ENCODE data around the gene TNFRSF9. TPM values are rescaled to one million over a fixed set of nuclear protein-coding genes. Genes with fewer than 3 reads are reported as not detected.

Gene TNFRSF9
- total RNA-seq, 1 experiment from 2014 or later = 0.23 TPM

- POLR2A ChIA-PET = interaction anchor here (0.6 kb wide), 1 partner anchor 17 kb away, joined by 3 read pairs; no protein-coding TSS in a partner anchor
- ATAC-seq = no peak
- no peaks in the 10 kb centered on the region for H3K27me3 ChIP-seq (ENCODE audit: control insufficient read depth, insufficient read depth, low read length)
- 0 out of 2 replicates have a peak overlapping the region, but pooled peaks have one; percentile 15 for H3K27ac ChIP-seq (ENCODE audit: low read length)
- no peak for TF ChIP-seq REST (IDR thresholded peaks at IDR 0.05; ENCODE audit: insufficient read depth in 1 of 2, low read depth in 2 of 2, low read length in 1 of 2)
- no peak for TF ChIP-seq SIN3A (IDR thresholded peaks at IDR 0.05; ENCODE audit: borderline replicate concordance, insufficient read depth, low read depth, low read length)
- BruUV-seq (replicated peaks) = no TSS peak
- no peak for DNase-seq (ENCODE audit: low read depth, low spot score)
- peaks cover 13% of the 10 kb centered on the region for H3K36me3 ChIP-seq (ENCODE audit: control insufficient read depth, insufficient read depth, low read length)
- H3K9me3 ChIP-seq (ENCODE audit: control insufficient read depth, insufficient read depth, low read depth, low read length) = no peaks in the 10 kb centered on the region
- no peaks in the 10 kb centered on the region for H3K4me1 ChIP-seq (ENCODE audit: control insufficient read depth, insufficient read depth, low read length)
- CTCF ChIA-PET = no interaction called here
- in situ Hi-C loops (cut with HindIII; ENCODE audit: low pct_unique_long_range_greater_than_20kb, low sequenced_read_pairs) = no loop called here
- intact Hi-C loops (cut with micrococcal nuclease; ENCODE audit: unreplicated experiment) = no loop called here
- H3K4me3 ChIP-seq (ENCODE audit: low read depth in 2 of 2, low read length in 2 of 2) = no peak overlapping the region
Measured at GRCh38 chr1:7988576-7988975, 47.9 kb upstream of the TNFRSF9 start.

- TF ChIP-seq SIN3A (IDR thresholded peaks at IDR 0.05; ENCODE audit: borderline replicate concordance, insufficient read depth, low read depth, low read length) (no peak), POLR2AphosphoS5 (IDR thresholded peaks at IDR 0.05; ENCODE audit: low read depth, low read length) (no peak), CTCF (IDR thresholded peaks at IDR 0.05) (no peak), TCF7L2 (IDR thresholded peaks at IDR 0.05; ENCODE audit: low read depth, low read length) (no peak), REST (IDR thresholded peaks at IDR 0.05; ENCODE audit: insufficient read depth in 1 of 2, low read depth in 2 of 2, low read length in 1 of 2) (no peak)
- Histone ChIP-seq H3K36me3 (ENCODE audit: control insufficient read depth, insufficient read depth, low read length) (peaks cover 19% of the 10 kb centered on the region), H3K4me1 (ENCODE audit: control insufficient read depth, insufficient read depth, low read length) (peaks cover 7% of the 10 kb centered on the region), H3K27me3 (ENCODE audit: control insufficient read depth, insufficient read depth, low read length) (no peaks in the 10 kb centered on the region), H3K4me3 (ENCODE audit: low read depth in 2 of 2, low read length in 2 of 2) (no peak overlapping the region), H3K27ac (ENCODE audit: low read length) (no peak overlapping the region), H3K9me3 (ENCODE audit: control insufficient read depth, insufficient read depth, low read depth, low read length) (no peaks in the 10 kb centered on the region)
- POLR2A ChIA-PET = no interaction called here
- intact Hi-C loops (cut with micrococcal nuclease; ENCODE audit: unreplicated experiment) = no loop called here
- BruUV-seq (replicated peaks) = no TSS peak
- in situ Hi-C loops (cut with HindIII; ENCODE audit: low pct_unique_long_range_greater_than_20kb, low sequenced_read_pairs) = no loop called here
- DNase-seq (ENCODE audit: low read depth, low spot score) = no peak
- ATAC-seq = no peak
- CTCF ChIA-PET = interaction anchor here (0.7 kb wide), 1 partner anchor 28 kb away, joined by 11 read pairs; no protein-coding TSS in a partner anchor
Measured at GRCh38 chr1:7987528-7987927, 46.9 kb upstream of the TNFRSF9 start.

Data from Panc1 (cell line).